HG03520 (cell line): ENCODE data around the gene SLC25A5.
"Not testable (repeated sequence)": the region's sequence is repeated elsewhere in the genome, so short reads cannot be mapped to it uniquely, and the experiment has no call there.

Source experiments
- ATAC-seq: cut with Tn5 transposase; IDR thresholded peaks from one replicate; pipeline ENCODE4 v1.9.1; 2021; ENCODE audit warnings: mild to moderate bottlenecking, moderate library complexity; ENCODE audit not compliant: unreplicated experiment

Gene SLC25A5

DNA sequence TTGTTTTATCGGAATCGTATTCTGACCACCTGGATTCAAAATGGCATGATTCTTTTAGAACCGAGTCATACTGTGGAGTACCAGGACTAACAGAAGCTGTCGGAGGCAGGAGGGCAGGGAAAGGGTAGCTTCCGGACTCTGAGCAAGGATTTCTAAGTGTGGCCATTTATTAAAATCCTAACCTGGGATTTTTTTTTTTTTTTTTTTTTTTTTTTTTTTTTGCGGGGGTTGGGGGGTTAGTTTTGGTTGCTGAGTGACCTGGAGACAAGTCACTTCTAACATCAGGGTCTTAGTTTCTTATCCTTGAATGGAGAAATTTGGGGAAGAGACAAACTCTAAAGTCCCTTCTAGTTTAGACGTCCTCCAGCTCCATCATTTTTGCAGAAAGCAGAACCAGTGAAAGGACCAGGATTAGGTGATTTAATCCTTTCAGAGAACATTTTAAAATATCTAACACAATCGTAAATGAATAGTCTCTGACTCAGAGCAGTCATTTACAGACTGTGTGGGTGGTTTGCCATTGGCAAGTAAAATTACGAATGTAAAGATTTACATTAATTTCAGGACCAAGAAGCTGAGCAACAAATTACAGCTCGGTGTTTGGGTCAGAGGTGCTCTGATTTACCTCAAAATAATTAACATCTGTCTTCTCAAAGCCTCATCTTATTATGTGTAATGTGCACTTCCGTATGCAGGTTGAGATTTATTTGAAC lies 7.3 kb downstream of the SLC25A5 start:
- no peak for ATAC-seq

DNA sequence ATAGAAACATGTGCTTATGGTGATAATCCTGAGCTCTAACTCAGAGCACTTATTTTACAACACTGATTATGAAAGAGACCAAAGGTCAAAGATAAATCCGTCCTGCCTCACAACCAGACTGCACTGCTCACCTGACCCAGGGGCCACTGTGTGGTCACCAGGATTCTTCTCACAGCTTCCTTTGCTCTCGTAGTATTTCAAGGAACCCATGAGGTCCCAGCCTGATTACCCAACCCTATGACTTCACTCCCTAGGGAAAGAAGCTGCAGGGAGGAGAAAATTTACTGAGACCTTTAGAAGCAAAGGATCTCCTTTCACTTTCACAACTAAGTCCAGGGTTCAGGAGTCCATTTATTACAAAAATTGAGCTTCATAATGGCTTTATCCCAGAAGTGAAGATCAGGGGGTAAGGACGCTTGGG lies 9.6 kb downstream of the SLC25A5 start:
- no peak for ATAC-seq

DNA sequence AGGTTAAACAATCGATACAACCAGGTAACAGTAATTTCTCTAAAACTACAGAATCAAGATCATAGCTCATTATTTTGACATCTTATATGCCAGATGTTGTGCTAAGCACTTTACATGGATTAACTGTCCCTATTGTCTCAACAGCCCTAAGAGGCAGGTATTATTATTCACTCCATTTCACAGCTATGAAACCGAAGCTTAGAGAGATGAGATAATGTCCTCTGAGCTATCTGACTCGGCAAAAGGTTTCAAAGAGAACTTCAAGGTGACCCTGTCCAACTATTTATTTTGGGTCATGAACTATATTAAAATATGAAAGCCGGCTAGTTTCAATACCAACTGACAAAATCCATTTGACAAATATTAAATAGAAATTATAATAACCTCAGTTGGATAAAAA lies 10.3 kb downstream of the SLC25A5 start:
- no peak for ATAC-seq

DNA sequence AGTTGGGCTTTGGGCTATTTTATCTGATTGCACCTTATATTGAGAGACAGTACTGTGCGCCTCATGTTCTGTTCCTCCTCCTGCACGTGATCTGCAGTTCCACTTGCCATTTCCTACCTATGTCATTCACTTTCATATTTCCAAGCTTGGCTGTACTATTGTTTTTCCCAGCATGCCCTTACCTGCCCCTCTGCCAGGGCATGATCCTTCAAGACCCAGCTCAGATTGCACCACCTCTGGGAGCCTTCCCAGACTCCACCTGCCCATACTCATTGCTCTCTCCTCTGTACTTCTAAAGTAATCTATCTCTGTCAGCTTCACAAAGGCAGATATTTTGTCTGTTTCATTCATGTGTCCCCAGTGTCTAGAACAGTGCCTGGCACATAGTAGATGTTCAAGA lies 11.6 kb downstream of the SLC25A5 start:
- no peak for ATAC-seq

DNA sequence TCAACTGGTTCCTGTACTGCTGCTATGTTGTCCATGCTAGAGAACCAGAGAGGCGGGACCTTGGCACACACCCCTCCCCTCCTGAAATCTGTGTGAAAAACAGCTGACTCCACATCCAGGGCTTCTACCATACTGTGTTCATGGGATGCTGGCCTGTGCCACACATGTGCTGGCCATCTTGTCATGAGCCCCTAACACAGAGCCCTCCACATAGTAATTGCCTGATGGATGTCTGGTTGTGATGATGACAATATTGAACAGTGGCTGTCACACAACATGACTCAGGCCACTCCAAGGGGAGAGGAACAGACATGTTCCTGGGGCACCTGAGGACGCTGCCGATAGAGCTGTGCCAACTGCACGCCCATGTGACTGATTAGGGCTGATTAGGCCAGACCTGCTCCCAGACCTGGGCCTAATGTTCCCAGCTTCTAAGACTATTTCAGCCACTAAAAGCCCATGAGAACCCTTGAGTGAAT lies 13.1 kb downstream of the SLC25A5 start:
- ATAC-seq = no peak

DNA sequence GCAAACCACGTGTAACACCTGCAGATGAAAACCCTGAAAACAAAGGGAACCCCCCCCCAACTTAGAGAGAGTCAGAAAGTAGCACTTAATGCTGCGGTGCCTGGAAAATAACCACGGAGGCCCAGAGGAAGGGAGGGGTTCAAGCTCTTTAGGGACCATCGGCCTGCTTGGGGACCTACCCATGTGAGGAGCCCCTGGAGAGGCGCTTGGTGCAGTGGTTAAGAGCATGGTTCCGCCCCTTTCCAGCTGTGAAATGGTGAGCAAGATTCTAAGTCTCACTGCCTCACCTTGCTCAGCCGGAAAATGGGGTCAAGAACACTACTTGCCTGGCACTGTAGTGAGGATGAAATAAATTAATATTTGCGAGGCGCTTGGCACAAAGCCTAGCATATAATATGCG lies 13.8 kb downstream of the SLC25A5 start:
- ATAC-seq = no peak

DNA sequence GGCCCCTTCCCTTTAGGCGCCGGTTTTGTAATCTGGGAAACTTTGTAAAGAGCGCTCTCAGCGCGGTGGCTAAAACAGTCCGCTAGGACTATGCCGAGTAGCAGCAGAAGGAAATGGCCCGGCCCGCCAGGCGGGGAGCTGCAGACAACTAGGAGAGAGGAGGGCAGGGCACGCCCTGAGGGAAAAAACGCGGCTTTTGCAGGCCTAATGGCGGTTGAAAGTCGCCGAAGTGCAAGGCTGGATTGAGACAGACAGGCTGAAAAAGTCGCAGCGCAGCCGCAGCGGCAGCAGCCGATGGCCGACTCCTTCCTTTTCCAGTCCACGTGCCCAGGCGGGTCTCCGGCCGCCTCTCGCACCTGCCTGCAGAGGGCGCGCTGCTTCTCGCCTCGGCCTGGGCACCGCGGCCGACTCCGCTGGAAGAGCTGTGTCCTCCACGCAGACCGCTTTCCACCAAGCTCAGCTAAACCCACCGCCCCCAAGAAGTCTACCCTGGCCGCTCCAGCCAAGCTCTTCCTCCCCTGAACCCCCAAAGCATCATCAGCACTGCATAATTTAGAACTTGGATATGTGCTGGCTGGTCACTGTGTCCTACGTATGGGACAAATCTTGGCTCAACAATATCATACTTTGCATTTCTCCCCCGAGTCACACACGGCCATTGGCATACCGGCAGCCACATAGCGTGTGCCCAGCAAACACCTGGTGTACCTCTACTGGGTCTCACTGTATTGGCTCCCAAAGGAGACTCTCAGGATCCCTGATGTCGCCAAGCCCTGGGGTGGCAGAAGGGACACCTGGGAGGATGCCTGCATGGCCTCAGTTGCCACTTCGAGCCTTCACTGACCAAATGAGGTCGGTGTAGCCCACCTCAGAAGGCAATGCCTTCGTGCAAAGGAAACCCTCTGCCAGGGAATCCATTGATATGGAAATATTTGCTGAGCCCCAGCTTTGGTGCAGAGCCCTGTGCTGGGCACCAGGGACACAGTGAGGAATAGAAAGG lies 14.5 kb downstream of the SLC25A5 start:
- no peak for ATAC-seq

DNA sequence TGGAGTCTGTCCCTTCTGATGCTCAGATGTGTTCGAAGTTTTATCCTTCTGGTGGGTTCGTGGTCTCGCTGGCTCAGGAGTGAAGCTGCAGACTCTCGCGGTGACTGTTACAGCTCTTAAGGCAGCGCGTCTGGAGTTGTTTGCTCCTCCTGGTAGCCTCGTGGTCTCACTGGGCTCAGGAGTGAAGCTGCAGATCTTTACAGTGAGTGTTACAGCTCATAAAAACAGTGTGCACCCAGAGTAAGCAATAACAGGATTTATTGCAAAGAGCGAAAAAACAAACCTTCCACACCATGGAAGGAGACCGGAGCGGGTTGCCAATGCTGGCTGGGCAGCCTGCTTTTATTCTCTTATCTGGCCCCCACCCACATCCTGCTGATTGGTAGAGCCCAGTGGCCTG lies 18.5 kb downstream of the SLC25A5 start:
- ATAC-seq = no peak

DNA sequence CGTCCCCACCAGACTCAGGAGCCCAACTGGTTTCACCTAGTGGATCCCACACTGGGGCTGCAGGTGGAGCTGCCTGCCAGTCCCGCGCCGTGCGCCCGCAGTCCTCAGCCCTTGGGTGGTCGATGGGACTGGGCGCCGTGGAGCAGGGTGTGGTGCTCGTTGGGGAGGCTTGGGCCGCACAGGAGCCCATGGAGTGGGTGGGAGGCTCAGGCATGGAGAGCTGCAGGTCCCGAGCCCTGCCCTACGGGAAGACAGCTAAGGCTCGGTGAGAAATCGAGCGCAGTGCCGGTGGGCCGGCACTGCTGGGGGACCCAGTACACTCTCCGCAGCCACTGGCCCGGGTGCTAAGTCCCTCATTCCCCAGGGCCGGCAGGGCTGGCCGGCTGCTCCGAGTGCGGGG lies 19.5 kb downstream of the SLC25A5 start:
- not testable (repeated sequence) for ATAC-seq

DNA sequence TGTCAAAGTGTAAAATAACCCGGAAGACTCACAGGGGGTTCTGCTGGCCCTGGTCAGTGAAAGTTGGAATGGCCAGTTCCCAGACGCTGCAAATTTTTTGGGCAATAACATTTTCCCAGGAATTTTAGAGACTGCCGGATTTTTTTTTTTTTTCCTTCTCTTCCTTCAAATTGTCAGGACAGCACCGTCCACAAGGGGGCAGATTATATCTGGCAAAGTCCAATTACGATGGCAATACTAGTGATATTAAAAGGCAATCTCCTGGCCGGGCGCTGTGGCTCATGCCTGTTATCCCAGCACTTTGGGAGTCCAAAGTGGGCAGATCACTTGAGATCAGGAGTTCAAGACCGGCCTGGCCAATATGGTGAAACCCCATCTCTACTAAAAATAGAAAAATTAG lies 20.5 kb downstream of the SLC25A5 start:
- ATAC-seq = no peak

DNA sequence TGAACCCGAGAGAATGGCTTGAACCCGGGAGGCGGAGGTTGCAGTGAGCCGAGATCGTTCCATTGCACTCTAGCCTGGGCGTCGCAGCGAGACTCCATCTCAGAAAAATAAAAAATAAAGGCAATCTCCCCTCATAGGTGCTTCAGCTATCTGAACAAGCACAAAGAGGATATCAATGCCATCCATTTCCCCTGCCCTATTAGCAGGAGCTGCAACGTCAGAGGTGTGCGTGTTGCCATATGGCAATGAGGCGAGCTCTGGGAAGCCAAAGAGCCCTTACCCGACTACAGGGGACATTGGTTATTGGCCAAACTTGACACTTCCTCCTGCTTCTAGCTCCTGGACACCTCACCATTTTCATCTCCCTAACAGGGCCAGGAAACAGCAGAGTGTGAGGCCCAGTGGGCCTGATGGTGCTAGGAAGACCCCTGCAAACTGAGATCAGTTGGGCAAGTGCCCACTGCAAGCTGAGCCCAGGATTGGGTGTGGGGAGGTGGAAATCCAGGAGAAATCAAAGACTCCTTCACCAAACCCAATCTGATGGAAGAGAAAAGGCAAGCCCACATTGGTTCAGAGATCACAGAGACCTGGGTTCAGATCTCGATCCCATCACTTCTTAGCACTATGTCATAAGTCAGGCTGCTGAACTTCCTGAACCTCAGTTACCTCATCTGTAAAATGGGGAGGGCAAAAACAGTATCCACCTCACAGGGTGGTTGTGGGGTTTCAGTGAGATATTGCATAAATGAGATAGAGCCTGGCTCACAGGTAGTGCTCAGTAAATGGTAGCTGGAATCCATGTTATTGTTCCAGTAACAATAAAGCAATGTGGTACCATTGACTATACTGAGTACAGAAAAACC lies 21.2 kb downstream of the SLC25A5 start:
- ATAC-seq = no peak

DNA sequence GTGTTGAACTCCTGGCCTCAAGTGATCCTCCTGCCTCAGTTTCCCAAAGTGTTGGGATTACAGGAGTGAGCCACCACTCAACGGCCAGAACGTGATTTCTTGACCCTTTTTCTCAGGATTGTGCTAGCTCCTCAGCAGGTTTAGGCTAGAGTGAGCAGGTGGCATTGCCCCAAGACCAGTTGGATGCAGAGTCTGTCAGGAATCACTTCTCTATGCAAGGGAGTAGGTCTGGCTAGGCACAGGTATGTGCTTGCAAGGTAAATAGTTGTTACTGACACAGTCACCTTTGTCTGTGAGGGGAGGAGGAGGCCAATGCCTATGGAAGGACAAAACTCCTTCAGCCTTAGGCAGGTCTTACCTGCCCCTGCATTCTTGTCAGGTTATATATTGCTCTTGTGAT lies 24.2 kb downstream of the SLC25A5 start:
- no peak for ATAC-seq

DNA sequence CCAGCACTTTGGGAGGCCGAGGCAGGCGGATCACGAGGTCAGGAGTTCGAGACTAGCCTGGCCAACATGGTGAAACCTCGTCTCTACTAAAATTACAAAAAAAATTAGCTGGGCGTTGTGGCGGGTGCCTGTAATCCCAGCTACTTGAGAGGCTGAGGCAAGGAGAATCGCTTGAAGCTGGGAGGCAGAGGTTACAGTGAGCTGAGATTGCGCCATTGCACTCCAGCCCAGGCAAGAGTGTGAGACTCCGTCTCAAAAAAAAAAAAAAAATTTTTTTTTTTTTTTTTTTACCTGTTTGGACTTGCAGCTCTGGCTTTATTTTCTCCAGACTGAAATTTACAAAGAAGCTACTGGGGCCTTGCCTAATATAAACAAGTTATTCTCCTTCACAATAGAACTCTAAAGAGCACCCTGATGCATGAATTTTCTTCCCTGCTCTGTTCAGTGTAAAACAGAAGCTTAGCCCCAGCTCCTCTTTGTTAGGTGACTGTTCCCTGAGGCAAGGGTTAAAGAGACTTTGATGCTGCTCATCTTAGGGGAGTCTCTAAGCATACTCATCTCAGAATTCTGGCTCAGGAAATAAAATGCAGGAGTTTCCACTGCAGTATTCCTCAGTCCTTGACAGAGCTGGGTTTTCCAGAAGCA lies 25.7 kb downstream of the SLC25A5 start:
- not testable (repeated sequence) for ATAC-seq

DNA sequence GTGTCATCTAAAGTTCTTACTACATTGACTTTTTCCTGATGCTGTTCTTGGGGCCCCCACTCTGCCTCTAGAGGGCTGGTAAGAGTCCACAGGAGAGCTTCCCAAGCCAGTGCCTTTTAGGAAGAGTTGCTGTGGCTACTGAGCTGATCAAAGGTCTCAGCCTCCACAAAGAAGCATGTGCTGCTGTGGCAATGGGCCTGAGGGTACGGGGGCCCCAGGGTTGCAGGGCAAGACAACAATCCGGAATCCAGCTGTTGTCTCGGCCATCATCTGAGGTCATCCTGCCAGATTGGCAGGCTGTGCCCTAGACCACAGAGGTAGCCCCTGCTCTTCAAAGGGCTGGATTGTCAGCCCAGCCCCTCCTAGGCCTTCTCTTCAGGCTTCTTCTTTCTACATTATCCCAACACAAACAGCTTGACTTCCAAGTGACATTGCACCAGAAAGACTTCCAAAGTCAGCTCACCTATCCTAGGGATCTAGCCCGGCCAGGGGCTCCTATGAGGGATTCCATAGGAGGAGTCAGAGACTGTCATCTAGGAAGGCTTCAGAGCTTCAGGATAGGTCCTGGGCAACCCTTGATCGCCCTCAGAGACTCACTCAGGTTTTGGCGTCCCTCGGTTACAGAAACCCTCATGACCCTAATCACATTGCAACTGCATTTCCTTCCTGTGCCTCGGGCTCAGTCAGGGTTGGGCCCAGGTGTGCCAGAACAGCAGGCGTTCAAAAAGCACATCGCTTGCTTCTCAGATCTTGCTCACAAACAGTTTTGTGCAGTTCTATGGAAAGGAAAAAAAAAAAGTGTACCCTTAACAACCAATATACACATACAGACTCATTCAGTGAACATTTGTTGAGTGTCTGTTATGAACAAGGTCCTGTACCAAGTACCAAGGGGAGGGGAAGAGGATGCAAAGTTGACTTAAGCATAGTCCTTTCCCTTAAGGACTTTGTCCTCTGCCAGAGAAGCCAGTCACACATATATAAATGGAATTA lies 27.8 kb downstream of the SLC25A5 start:
- no peak for ATAC-seq

DNA sequence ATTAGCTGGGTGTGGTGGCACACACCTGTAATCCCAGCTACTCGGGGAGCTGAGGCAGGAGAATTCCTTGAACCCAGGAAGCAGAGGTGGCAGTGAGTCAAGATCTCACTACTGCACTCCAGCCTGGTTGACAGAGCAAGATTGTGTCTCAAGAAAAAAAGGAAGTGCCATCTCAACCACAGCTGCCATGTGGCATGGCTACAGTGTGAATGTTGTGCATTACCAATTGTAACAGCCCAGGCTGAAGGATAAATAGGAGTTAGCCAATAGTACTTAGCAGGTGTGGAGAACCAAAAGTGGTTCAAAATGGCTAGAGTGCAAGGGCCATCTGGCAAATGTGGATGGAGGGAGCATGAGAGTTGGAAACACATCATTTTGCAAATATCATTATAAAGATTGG lies 28.9 kb downstream of the SLC25A5 start:
- no peak for ATAC-seq

DNA sequence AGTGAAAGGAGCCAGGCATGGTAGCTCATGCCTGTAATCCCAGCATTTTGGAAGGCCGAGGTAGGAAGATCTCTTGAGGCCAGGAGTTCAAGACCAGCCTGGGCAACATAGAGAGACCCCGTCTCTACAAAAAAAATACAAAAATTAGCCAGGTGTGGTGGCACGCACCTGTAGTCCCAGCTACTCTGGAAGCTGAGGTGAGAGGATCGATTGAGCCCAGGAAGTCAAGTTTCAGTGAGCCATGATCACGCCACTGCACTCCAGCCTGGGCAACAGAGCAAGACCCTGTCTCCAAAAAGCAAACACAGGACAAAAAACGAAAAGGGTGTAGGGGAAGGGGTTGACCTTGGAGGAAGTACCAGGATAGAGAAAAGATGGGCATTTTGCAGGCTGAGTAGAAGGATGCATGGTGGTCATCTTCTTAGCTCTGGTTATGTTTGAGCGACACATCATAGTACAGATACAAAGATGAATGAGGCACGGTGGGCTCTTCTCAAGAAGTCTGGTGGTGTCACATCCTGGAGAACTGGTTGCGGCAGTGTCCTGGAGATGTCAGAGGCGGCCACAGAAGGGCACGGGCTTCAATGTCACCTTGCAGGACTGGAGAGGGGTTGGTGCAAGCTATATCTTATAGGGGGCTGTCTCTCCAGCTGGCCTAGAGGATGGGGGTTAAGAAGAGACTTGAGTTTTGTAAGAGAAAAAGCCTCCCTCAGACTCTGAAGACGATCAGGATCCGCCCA lies 32.0 kb downstream of the SLC25A5 start:
- no peak for ATAC-seq

DNA sequence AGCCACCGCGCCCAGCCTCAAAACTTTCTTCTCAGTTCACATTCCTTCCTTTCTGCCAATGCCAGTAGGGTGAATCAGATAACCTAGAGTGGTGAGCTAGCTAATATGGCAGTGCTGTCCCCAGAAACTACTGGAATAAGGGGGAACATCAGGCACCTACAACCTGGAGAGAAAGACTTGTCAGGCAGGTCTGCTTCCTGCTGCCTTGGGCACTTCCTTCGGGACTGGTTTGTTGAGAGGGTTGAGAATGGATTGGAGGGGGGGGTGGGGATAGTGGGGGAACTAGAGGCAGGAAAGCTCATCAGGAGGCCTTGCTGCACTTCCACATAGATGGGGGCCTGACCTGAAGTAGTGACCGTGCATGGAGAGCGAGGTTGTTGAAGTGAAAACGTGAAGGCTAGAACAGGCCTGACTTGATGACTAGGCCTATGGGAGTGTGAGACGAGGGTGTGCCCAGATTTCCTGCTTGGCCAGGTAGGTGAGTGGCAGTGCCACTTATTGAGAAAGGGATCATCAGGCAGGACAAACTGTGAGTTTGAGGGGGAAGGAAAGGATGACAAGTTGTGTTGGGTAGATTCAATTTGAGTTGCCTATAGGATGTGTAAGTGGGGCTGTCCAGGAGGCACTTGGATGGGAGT lies 33.4 kb downstream of the SLC25A5 start:
- ATAC-seq = no peak
